A172 (cell line): ENCODE data around the gene CTBP2. TPM values are rescaled to one million over a fixed set of nuclear protein-coding genes. Genes with fewer than 3 reads are reported as not detected.

ENCODE experiments used
- DNase-seq: peaks from one replicate; pipeline ENCODE4 v3.0.0-alpha.2; 2015; ENCODE audit warnings: low spot score
- total RNA-seq: library from RNA; depleted of rRNA; stranded (reverse); fragments of >200 nt; shearing (Covaris generic); gene quantifications from 2 replicates; pipeline ENCODE4 v1.2.3, GENCODE V29; 2014

CTBP2 gene
- total RNA-seq, 1 experiment from 2014 or later = 35.5 TPM

DNA sequence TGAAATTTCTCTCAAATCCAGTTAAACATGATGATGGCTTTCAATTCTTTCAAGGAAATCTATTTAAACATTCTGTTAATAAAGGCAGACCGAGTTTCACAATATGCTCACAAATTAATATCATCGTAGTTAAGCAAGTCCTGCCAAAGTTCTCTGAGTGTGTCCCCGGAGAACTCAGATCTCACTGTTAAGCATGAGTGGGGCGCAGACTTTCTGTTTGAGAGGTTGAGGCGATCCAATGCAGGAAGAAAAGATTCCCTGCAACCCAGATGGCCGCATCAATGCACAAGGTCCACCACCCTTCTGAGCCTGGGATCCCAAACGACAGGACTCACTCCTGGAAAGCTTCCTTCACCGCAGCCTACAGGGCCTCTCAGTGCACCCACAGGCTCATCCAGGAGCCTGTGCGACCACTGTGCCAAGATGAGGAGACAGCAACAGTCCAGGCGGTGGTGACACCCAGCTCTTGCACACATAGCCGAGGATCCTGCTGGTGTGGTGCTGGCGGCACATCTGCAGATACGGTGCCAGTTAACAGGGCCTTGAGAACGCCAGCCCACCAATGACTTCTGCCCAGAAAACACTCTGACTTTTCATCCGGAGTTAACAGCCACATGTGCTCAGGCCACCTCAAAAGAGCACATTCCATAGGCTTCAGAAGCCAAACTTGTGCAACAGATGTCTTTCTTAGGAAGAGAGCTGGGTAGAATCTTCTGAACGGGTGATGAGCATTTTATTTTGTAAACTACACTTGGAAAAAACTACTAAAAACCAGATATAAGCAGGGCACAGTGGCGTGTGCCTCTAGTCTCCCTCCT, 116.3 kb downstream of the CTBP2 start:
- no peak for DNase-seq

DNA sequence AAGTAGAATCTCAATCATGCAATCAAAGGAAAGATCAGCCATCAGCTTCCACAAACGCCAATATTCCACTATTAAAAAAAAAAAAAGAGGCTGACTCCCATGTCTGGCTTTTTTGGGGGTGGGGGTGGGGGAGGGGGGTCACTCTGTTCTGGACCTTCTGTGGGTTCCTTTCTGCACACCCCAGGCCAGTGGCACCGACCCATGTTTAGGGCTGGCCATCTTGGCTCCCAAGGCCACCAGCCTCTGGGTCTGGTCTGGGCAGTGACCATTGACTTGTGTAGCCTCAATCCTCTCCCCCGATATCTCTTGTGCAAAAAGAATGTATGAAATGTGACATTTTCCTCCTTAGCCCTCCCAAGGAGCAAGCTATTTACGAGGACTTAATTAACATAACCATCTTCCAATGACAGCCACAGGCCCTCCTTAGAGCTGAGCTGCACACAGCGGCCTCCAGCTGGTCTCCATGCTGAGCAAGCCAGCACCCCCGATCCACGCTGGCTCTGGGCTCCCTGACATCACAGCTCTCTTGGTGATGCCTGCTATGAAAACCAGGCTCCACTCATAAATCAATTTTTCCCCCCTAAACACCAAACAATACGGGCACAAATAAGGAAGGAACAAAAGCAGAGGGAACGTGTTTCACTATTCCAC, 118.4 kb downstream of the CTBP2 start:
- DNase-seq = no peak

DNA sequence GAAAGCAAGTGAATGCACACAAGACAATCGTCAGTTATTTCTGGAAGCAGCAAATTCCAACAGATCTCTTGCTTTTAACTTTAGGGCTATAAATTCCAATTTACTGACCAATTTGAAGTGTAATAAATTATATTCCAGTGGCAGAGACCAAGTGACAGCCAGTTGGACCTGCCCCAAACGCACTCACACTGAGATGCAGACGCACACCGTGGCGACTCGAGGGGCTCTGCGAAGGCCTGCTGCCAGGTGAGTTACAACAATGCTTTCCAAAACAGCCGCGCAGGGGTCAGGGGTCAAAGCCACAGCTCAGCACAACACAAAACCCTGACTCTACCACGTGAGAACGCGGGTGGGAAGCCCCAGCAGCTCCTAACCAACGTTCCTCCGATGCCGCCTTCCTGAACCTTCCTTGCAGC, 121.0 kb downstream of the CTBP2 start:
- peak; percentile 57 for DNase-seq

DNA sequence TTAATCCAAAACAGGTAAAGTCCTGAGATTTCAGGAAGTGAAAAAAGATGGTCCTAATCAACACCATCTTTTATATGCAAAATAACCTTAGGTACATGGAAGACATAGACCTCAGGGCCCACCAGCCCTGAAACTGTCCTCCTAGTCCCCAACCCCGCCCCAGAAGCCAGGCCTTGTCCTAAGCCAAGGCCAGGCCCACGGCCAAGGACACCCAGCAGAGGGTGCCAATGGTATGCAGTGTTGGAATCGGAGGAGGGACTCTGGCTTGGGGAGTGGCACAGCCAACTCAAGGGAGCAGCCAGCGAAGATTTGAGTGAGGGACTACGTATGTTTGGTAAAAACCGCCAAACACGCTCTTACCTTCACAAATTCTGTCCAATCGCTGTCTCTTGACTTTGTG, 121.7 kb downstream of the CTBP2 start:
- peak; percentile 64 for DNase-seq

DNA sequence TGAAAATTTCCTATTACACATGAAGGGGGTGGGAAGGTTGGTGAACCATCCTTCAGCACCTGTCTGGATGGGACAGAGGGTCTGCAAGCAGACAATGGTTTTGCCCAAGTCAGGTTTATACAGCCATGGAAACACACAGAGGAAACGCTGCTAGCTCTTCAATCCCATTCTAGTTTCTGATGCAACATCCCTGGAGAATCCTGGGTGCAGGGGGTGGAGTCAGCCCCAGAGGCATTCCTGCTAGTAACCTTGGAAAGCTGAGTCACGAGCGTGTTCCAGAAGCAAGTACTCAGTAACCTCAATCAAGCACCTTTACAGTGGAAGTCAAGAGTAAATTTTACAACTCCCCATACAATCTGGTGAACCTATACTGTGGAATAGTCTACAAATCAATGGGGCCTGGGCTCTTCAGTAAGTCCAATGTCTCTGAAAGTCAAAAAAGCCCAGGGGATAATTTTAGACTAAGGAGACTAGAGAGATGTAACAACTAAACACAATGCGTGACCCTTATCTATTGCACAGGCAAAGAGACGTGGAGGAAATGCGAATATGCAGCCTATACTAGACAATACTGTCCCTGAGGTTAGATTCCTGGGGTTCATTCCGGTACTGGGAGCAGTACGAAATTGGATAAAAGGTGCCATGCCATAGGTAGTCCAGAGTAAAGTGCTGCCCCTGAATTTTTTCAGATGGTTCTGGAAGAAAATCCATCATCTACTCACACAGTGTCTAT, 123.1 kb downstream of the CTBP2 start:
- DNase-seq = peak; percentile 82

DNA sequence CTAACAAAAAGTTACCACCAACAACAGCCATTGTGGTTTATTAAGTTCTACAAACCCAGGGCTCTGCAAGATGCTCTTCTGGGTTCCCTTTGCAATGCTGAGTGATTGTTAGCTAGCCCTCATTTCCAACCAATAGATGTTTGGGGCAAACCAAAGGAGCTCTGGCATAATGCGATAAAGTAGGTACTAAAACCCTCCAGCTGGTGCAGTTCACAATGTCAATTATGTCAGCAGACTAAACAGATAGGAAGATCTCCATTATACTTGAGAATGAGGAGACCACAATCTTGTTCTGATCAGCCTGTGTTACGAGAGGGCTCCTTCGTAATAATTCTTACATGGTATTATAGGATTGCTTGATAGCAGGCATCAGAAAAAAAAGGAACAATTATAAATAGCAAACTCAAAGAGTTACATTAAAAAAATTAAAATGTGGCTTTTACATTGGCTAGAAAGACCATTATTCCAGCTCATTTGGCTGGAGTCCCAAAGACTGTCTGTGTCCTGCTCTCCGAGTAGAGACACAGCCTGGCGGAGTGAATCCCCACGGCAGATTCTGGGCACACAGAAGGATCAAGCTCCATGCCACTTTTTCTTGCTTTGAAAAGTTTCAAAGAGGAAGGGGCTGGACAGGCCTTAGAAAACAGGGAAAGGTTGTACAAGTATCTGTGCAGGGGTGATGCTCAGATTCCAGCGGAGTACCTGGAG, 124.6 kb downstream of the CTBP2 start:
- DNase-seq = no peak

DNA sequence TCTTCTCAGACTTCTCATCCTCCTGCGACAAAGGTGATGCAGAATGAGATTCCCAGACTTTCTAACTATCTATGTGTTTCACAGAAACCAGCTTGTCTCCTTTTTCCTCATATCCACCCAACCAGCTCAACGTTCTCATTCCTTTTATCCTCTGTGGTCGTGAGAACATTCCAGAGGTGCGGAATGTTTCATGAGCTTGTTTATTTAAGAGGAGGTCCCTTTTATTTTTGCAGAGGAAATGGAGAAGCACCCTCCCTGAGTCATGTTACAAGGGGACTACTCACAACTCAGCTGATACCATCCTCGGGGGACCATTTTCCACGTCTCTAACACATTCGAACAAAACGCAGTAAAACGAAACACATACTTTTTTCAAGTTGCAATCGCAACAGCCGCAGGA, 125.2 kb downstream of the CTBP2 start:
- DNase-seq = peak; percentile 83

DNA sequence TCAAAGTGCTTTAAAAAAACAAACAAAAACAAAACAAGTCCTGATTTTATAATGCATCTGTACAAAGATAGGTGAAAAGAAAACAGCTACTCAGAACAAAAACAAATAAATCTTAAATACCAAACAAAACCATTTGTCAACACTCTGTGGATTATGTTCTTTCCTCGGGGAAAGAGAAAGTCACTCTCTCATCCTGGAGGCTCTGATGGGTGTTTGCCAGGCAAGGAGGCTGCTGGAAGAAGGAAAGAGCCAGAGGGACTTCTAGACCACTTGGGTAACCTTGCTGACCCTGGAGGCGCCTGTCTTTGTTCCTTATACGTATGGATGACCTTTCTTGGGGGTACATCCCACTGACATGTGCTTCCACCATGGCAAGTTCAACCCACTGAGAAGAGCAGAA, 125.7 kb downstream of the CTBP2 start:
- peak; percentile 30 for DNase-seq

DNA sequence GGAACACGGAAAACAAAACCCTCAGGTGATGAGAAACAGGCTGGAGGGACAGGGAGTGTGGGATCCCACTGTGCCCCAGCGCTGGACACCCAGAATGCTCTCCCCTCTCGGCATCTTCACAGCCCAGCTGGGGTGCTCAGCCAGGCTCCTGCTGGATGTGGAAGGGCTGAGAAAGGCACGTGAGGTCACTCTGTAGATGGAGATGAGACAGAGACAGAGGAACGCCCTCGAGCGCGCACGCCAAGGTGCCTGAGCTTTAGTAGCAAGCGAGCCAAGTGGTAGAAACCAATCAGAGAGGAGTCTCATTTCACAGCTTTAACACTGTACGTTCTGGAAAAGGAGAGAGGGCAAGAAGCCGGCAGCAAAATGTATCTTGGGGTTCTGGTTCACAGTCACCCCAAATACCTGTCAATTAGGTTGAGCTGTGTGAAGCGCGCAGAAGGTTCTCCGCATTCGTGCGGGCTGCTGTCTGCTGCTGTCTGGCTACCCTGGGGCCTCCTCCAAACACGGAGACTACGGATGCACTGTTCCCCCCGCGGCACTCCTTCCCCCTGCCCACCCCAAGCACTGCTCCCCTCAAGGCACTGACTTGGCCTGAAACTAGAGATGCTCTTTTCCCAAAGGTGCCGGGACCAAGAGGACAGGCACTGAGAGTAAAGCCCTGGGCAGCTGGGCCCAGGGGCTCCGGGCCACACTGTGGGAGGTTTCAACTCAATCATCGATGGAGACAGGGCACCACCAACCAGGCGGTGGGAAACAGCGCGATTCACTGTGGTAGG, 127.0 kb downstream of the CTBP2 start:
- no peak for DNase-seq

DNA sequence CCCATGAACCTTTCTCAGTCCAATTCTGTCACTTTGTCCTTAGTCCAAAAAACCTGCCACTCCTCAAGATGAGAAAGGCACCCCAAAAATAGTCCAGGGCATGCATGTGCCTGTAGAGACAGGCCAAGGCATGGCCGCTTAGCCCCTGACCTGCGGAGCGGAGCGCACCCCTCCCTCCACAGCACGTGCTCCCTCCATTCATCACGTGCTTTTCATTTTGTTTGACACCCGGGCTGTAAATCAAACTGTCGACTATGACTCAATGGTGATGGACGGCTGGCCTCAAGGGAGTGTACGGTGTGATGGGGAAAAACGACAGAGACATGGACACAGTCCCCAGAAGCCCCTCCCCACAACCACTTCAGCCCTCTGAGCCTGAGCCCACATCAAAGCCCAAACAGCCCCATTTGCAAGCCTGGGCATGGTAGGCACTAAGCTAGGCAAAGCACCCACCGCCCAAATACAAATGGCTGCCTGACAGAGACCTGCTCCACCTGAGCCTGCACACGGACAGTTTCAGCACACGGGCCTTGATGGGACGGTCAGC, 127.8 kb downstream of the CTBP2 start:
- DNase-seq = no peak

DNA sequence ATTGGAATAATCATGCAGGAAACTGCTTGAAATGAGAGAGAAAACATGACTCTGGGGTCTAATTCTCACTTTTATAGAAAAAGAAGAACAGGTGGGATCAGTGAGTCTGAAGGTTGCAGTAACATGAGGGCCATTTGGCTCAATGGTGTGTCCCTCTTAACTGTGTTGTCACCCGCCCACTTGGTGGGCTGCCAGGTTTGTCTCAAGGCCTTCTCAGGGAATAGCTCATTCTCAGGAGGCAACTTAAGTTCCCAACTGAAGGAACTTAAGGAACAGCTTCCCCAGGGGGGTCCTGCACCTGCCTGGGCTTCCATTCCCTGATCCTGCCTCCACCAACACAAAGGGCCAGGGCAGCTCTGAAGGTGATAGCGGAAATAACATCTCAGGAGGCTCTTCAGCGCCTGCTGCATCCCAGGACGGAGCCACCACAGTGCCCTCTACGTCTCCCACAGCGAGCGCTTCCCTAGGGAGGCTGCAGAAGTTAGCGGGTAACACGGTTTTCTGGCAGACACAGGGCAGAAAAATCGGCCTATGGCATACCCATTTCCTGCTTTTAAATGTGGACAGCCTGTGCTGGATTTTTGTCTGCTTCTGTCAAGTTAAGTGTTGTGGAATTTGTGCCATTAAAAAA, 129.7 kb downstream of the CTBP2 start:
- no peak for DNase-seq

DNA sequence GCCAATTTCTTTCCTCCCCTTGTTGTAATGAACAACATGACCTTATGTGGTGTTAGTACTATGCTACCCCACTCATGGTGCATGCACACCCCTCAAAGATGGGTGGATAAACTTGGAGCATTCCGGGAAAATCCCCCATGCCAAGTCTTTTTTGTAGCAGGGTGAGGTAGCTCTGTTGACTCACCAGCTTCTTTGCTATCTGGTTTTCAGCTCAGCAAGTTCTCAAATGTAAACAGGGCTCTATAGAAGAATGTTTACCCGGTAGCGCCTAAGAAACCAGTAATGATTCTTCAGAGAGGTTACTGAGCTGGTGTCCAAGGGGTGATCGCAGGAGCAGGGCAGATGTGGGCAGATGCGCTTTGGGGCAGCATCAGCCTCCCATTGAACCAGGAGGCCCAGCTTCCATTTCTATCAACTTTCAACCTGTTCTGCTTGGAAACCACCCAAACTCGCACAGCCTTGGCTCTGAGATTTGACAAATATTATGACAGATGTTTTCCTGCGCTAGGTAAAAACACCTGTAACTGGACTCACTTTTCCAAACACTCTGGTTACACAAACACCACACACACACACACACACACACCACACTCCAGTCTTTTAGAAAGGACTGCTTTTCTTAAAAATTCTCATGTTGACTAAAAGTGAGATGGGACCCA, 130.7 kb downstream of the CTBP2 start:
- no peak for DNase-seq

DNA sequence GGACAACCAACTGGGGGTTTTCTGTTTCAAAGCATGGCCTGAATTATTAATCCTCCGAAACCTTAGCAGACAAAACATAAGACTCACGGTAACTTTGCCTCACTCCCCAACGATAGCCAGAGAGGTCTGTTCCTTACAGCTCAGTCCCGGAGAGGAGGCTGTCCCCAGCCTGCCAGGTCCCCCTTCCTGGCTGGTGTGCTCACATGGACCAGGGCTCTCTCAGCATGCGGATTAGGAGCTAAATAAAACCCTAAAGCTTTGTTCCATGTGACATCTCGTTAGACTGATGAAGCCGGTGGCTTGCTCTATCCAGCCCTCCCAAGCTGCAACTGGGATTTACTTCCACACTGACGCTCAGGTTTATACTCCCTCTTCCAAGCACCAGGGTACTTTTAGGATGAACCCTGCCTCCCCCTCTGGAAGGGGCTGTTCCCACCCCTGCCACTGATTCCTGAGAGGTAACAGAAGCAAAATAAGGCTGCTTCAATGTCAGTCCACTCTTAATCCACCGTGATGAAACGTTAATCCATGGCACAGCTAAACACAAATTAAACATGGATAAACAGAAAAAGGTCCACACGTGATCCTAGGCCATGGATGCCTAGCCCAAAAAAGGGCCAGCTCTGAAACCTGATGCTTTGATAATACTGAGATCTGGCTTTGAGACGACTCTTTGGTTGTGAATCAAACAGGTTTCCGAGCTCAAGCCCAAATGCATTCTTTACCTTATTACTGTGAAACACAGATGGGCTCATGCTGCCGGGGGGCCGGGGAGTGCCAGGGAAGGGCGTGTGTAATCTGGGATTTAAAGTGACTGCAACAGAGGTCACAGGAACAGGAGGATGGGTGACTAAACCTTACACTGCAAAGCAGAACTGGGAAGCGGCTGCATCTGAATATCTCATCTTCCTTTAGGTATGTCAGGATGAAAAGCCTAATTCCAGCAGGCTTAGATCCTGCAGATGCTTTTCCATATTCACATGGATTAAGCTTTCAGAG, 132.2 kb downstream of the CTBP2 start:
- no peak for DNase-seq

DNA sequence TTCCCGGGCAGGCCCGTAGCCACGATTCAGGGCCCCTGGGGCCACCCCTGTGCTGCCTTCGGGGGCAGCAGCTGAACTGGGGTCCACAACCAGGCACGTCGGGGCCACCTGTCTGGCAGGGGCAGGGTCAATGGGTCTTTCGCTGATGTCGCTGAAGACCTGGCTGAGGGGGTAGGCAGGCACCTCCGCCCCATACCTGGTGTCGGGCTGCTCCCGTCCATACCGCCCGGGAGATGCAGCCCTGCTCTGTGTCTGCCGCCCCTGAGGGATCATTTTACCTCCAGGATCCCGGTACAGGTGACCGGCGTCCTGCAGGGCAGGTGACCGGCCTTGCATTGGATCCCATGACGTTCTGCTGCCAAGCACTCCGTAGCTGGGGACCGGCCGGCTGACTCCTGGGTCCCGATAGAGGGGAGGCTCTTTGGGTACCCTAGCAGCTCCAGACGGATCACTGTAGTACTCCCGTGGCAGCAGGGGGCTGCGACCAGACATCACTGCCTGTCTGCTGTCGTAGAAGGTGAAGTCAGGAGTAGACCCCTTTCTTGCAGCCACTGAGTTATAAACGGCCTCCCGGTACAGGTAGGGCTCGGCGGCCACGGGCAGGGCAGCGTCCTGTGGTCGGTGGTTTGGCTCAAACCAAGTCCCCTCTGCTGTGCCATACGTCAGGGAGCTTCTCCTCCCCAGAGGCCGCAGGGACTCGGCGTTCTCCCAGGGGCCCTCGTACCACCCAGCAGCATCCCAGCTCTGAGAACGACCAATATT, 133.2 kb downstream of the CTBP2 start:
- DNase-seq = no peak

DNA sequence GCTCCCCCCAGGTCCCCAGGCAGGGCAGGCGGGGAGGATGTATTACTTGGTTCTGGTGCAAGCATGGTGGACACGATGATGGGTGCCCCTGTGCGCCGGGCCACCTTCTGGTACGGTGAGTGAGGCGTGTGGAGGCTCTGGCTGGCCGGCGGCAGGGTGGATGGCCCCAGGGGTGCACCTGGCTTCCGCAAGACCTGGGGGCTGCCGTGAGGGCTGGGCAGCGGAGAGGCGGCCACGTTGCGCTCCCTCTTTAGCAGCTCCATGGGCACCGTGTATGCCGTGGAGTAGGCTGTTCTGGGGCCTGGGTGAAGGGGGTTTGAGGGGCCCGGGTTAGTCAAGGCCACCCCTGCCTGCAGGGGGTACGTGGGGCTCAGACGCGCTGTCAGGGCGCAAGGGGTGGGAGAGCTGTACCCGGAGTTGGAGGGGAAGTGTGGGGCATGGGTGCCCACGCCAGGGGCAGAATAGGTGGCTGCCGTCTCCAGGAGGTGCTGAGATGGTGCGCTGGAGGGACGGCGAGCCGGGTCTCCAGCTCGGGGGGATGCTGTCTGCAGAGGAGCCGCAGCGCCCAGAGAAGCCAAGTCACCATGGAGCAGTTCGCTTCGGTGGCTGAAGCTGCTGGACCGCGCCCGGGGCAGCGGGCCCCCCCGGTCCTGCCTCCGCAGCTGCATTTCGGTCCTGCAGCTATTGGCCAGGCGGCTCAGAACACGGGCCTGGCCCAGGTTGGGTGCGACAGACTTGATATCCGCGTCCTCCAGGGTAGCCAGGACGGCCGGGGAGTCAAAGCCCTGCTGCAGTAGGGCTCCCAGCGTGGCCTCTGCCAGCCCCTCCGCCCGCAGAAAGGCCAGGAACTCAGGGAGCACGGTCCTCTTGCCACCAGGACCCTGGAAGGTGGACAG, 134.1 kb downstream of the CTBP2 start:
- no peak for DNase-seq

DNA sequence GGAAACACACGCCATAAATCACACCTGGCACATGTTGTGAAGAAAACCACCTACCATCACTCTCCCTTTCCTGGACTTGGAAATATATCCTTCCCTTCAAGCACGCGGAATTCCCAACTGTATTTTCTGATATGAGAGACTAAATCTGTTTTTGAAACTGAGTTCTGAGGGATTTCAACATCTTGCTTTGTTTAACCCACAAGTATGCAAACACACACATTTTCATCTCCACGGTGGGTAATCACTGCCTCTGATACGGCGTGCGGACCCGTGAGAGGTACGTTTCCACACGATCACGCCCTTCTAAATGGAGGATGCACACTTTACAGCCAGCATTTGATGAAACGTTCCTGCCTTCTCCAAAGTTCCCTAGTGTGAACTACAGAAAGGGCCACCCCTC, 135.0 kb downstream of the CTBP2 start:
- DNase-seq = no peak
